Prostate gland (tissue), 2 donors: ENCODE measurements around the gene CFDP1. TPM values are rescaled to one million over a fixed set of nuclear protein-coding genes. Genes with fewer than 3 reads are reported as not detected.

ENCODE experiments used
- DNase-seq: peaks from one replicate; pipeline ENCODE4 v3.0.0-alpha.2; 2019; ENCODE audit warnings: low spot score
- H3K27ac ChIP-seq, 2 donors: fragments of 200-600 bp; sonication (generic); 2 replicates each; pipeline ENCODE4 v1.5.1; 2017 to 2019
- H3K27me3 ChIP-seq: fragments of 200-600 bp; sonication (generic); replicated peaks from 2 replicates; pipeline ENCODE4 v1.5.1; 2019; ENCODE audit not compliant: insufficient read depth
- H3K36me3 ChIP-seq, 2 donors: fragments of 200-600 bp; sonication (generic); 1 replicate in 1 of 2; 2 replicates in 1 of 2; pipeline versions ENCODE4 v1.5.1 to v1.8.1; 2017 to 2019
- H3K4me1 ChIP-seq: fragments of 200-600 bp; sonication (generic); replicated peaks from 2 replicates; pipeline ENCODE4 v1.5.1; 2019
- H3K4me3 ChIP-seq, 2 donors: fragments of 200-600 bp; sonication (generic); 2 replicates each; pipeline ENCODE4 v1.5.1; 2017 to 2019
- H3K9me3 ChIP-seq: fragments of 200-600 bp; sonication (generic); 2 replicates; pipeline ENCODE4 v1.5.1; 2017
- POLR2A ChIP-seq: fragments of 450-650 bp; IDR thresholded peaks from one replicate; pipeline ENCODE4 v1.6.1; 2016; ENCODE audit warnings: antibody characterized with exemption, mild to moderate bottlenecking
- POLR2AphosphoS5 ChIP-seq: sonication (generic); formaldehyde crosslinking; IDR thresholded peaks from one replicate; pipeline ENCODE4 v1.6.1; 2017; ENCODE audit warnings: antibody characterized with exemption
- WGBS: methylation state at CpG from one replicate; pipeline ENCODE4 v1.1.5; 2018; 5-methylcytosine and 5-hydroxymethylcytosine counted together
- intact Hi-C: fragments of 100-400 bp; cut with DNase I; formaldehyde crosslinking; loops from one replicate; pipeline ENCODE4 v1.14.2; 2022
- total RNA-seq, 2 donors: library from RNA; depleted of rRNA; stranded (reverse); fragments of >200 nt; gene quantifications; one replicate each; pipeline ENCODE4 v1.1.0, GENCODE V29; 2016
- TF ChIP-seq, protein P1 (sequence below), 4 experiments: fragments of 200-600 bp in 2 of 4; fragments of 450-650 bp in 2 of 4; sonication (generic) in 2 of 4; IDR thresholded peaks; 1 replicate in 3 of 4; 2 replicates in 1 of 4; pipeline ENCODE4 v1.5.1; 2016 to 2019; ENCODE audit warnings: antibody characterized with exemption in 4 of 4, mild to moderate bottlenecking in 2 of 4, moderate library complexity in 2 of 4

The CFDP1 gene
- total RNA-seq, 2 donors from 2014 or later: 67.9 to 101 TPM

DNA sequence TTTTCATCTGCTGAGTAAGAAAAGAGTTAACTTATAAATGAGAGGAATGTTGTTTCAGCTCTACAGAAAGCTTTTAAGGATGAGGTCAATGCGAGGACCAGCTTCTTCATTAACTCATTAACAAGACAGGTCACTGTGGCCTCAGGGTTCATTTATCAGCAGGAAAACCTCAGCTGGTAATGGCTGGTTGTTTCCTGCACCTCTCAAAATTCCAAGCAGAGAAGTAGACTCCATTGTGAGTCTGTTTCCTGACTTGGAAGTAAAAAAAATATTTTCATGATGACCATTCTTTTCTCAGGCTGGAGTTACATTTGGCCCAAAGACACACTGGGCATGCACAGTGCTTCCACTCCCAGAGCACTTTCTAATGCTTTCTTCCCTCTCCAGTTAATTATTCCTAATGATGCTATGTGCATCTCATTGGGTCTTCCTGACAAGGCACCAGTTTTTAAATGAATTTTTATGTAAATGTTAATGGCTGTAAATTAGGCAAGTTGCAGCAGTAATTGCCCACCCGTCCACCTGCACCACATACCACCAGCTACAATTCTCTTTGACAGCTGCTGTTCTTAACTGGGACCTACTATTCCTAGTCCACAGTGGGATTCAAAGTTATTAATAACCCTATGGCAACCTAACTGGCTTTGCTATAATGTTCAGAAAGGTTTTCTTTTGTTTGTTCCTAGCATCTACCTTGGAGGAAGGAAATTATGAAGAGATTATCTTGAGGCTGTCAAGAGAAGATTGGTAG lies 92.4 kb downstream of the CFDP1 start:
- WGBS: 61% methylated on average over 2 of the region's 2 CpGs
- no peaks in the 10 kb centered on the region for H3K36me3 ChIP-seq
- no peak for TF ChIP-seq POLR2AphosphoS5
- TF ChIP-seq, protein P1, sequence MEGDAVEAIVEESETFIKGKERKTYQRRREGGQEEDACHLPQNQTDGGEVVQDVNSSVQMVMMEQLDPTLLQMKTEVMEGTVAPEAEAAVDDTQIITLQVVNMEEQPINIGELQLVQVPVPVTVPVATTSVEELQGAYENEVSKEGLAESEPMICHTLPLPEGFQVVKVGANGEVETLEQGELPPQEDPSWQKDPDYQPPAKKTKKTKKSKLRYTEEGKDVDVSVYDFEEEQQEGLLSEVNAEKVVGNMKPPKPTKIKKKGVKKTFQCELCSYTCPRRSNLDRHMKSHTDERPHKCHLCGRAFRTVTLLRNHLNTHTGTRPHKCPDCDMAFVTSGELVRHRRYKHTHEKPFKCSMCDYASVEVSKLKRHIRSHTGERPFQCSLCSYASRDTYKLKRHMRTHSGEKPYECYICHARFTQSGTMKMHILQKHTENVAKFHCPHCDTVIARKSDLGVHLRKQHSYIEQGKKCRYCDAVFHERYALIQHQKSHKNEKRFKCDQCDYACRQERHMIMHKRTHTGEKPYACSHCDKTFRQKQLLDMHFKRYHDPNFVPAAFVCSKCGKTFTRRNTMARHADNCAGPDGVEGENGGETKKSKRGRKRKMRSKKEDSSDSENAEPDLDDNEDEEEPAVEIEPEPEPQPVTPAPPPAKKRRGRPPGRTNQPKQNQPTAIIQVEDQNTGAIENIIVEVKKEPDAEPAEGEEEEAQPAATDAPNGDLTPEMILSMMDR (IDR thresholded peaks at IDR 0.05): no peak
- H3K27ac ChIP-seq: peak overlapping the region in 1 of 2 donors; percentile 60
- no peak overlapping the region for H3K4me3 ChIP-seq
- peaks cover 15% of the 10 kb centered on the region for H3K4me1 ChIP-seq
- no peaks in the 10 kb centered on the region for H3K27me3 ChIP-seq
- H3K9me3 ChIP-seq: no peaks in the 10 kb centered on the region
- no peak for DNase-seq
- intact Hi-C loops: no loop called here

DNA sequence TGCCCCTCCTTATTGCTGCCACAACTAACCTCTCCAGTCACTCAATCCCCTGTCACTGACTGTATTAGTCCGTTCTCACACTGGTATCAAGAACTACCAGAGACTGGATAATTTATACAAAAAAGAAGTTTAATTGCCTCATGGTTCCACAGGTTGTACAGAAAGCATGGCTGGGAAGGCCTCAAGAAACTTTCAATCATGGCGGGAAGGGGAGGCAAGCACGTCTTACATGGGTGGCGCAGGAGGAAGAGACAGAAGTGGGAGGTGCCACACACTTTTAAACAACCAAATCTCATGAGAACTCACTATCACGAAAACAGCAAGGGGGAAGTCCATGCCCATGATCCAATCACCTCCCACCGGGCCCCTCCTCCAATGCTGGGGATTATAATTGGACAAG lies 95.9 kb downstream of the CFDP1 start:
- peaks cover 9% of the 10 kb centered on the region for H3K4me1 ChIP-seq
- H3K27ac ChIP-seq: no peak overlapping the region
- H3K36me3 ChIP-seq: no peaks in the 10 kb centered on the region
- no peaks in the 10 kb centered on the region for H3K9me3 ChIP-seq
- no peaks in the 10 kb centered on the region for H3K27me3 ChIP-seq
- intact Hi-C loops: no loop called here
- 95% methylated on average over 6 of the region's 6 CpGs for WGBS
- H3K4me3 ChIP-seq: no peak overlapping the region
- TF ChIP-seq, protein P1 (IDR thresholded peaks at IDR 0.05): no peak
- TF ChIP-seq POLR2A (no peak), POLR2AphosphoS5 (no peak)
- DNase-seq: no peak

DNA sequence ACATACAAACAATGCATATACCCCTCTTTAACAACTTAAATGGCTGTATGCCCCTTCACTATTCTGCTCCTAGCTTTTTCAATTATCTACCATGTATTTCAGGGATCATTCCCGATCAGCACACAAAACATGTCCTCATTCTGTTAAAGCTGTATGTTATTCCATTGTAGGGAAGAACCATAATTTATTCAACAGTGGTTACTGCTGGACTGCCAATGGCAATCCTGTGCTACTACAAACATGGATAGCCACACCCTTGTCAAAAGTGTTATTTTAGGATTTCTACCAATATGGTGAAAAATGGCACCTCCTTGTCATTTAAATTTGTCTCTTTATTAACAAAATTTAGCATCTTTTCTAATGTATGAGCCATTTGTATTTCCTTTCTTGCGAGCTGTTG lies 96.8 kb downstream of the CFDP1 start:
- intact Hi-C loops: no loop called here
- Histone ChIP-seq H3K9me3 (no peaks in the 10 kb centered on the region), H3K4me1 (peaks cover 5% of the 10 kb centered on the region), H3K27me3 (no peaks in the 10 kb centered on the region), H3K4me3 (no peak overlapping the region), H3K36me3 (no peaks in the 10 kb centered on the region), H3K27ac (no peak overlapping the region)
- no peak for DNase-seq
- TF ChIP-seq, protein P1 (IDR thresholded peaks at IDR 0.05): no peak
- WGBS: 96% methylated on average over 2 of the region's 2 CpGs

DNA sequence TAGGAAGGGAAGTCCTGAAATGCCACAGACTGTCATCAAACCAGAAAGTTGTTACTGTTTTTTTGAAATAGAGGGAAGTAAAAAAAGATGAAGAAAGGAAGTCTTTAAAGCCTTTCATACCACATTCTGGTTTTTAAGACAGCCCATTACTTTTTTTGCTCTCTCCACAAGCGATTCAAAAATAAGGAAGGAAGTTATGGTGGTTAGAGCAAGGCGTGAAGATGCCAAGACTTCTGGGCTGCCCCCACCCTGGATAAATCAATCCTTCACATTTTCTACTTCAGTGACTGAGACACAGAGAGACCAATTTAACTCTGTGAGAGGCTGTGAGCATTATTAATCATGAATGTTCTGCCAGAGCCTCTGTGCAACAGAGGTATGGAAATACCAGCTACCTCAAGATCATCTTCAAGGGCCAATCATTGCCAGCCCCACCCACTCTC lies 99.6 kb downstream of the CFDP1 start:
- intact Hi-C loops: no loop called here
- Histone ChIP-seq H3K9me3 (no peaks in the 10 kb centered on the region), H3K36me3 (no peaks in the 10 kb centered on the region), H3K27me3 (no peaks in the 10 kb centered on the region), H3K4me1 (no peaks in the 10 kb centered on the region), H3K4me3 (no peak overlapping the region), H3K27ac (no peak overlapping the region)
- TF ChIP-seq, protein P1 (IDR thresholded peaks at IDR 0.05): no peak
- TF ChIP-seq POLR2AphosphoS5 (no peak), POLR2A (no peak)
- DNase-seq: no peak
- WGBS: 62% methylated on average over 2 of the region's 2 CpGs

DNA sequence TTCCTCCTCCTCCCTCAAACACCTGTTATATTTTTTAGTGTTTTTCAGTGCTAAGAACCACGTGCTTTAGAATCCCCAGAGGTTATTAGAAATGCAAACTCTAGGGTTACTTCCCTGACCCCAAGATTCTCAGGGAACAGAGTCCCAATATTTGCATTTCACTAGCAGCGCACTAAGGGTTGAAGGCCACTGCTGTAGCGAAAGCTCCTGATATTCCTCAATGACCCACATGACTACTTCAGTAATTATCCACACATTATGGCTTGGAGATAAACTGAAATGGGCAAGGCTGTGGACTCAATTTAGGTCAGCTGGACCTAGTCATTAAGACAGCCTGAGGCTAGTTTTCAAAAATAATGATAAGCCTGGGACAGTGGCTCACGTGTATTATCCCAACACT lies 103.4 kb downstream of the CFDP1 start:
- WGBS: 84% methylated on average over 4 of the region's 4 CpGs

More for the DNA sequence above, 103.4 kb downstream of the CFDP1 start:
- Histone ChIP-seq H3K36me3 (no peaks in the 10 kb centered on the region), H3K4me3 (no peak overlapping the region), H3K4me1 (no peaks in the 10 kb centered on the region), H3K27me3 (no peaks in the 10 kb centered on the region), H3K9me3 (no peaks in the 10 kb centered on the region), H3K27ac (no peak overlapping the region)
- TF ChIP-seq POLR2AphosphoS5: no peak
- intact Hi-C loops: no loop called here
- DNase-seq: no peak
